Neural cell (in vitro differentiated cells): ENCODE measurements around the gene CD52.

Experiments
- CTCF ChIP-seq: fragments of 450-650 bp; IDR thresholded peaks from 2 replicates; pipeline ENCODE4 v1.5.1; 2014; ENCODE audit warnings: antibody characterized with exemption, mild to moderate bottlenecking, moderate library complexity; ENCODE audit not compliant: poor library complexity, severe bottlenecking
- POLR2AphosphoS5 ChIP-seq: IDR thresholded peaks from 2 replicates; pipeline ENCODE4 v1.6.1; 2012
- RAD21 ChIP-seq: fragments of 450-650 bp; conservative IDR thresholded peaks from 2 replicates; pipeline ENCODE4 v1.6.1; 2014; ENCODE audit warnings: antibody characterized with exemption, mild to moderate bottlenecking, moderate library complexity
- REST ChIP-seq: IDR thresholded peaks from 2 replicates; pipeline ENCODE4 v1.6.1; 2012; ENCODE audit warnings: borderline replicate concordance
- SMC3 ChIP-seq: fragments of 450-650 bp; conservative IDR thresholded peaks from 2 replicates; pipeline ENCODE4 v1.6.1; 2014; ENCODE audit warnings: antibody characterized with exemption, mild to moderate bottlenecking, moderate library complexity; ENCODE audit not compliant: poor library complexity
- TAF1 ChIP-seq: IDR thresholded peaks from 2 replicates; pipeline ENCODE4 v1.6.1; 2012; ENCODE audit warnings: low read depth

GRCh38 chr1:26358411-26359384, 40.9 kb downstream of the CD52 start:
- TF ChIP-seq SMC3 = no peak
- TF ChIP-seq CTCF = no peak
- TF ChIP-seq RAD21 = no peak
- no peak for TF ChIP-seq POLR2AphosphoS5
- TF ChIP-seq TAF1 = no peak
- no peak for TF ChIP-seq REST
